ENCODE results near the gene C11orf16. TPM values are rescaled to one million over a fixed set of nuclear protein-coding genes. Genes with fewer than 3 reads are reported as not detected.

The C11orf16 gene
- total RNA-seq, 4 donors from 2014 or later, result 1.5 TPM; not detected in 3

GRCh38 chr11:8934742-8935488 is 2.2 kb upstream of the C11orf16 start:
- H3K9me3 ChIP-seq, result no peaks in the 10 kb centered on the region
- no peak overlapping the region for H3K4me3 ChIP-seq
- intact Hi-C loops (cut with DNase I; ENCODE audit: low total_unique reads), result no loop called here
- TF ChIP-seq CTCF (IDR thresholded peaks at IDR 0.05), result no peak
- TF ChIP-seq POLR2A (IDR thresholded peaks at IDR 0.05), result no peak
- H3K27me3 ChIP-seq, result no peaks in the 10 kb centered on the region
- no peak for DNase-seq
- H3K27ac ChIP-seq, result no peak overlapping the region
- no peaks in the 10 kb centered on the region for H3K4me1 ChIP-seq
- no peaks in the 10 kb centered on the region for H3K36me3 ChIP-seq

DNA sequence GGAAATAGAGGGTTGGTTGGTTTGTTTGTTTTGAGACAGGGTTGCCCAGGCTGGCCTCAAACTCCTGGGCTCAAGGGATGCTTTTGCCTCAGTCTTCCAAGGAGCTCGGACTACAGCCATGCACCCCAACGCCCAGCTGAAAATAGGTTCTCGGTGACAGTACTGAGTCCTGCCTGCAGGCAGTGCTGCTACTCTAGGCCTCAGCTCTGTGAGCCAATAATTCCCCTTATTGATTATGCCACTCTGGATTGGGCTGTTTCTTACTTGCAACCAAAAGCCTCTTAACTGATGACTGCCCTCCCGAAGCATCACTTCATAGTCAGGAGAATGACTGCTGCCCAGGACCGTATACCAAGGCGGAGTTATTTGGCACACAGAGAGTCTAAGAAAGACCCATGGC is 1.2 kb upstream of the C11orf16 start:
- Histone ChIP-seq H3K27me3 (no peaks in the 10 kb centered on the region), H3K4me1 (no peaks in the 10 kb centered on the region), H3K36me3 (no peaks in the 10 kb centered on the region), H3K27ac (no peak overlapping the region), H3K9me3 (no peaks in the 10 kb centered on the region), H3K4me3 (no peak overlapping the region)
- TF ChIP-seq POLR2A (IDR thresholded peaks at IDR 0.05) (no peak), CTCF (IDR thresholded peaks at IDR 0.05) (no peak)
- no peak for DNase-seq
- intact Hi-C loops (cut with DNase I; ENCODE audit: low total_unique reads), result no loop called here

DNA sequence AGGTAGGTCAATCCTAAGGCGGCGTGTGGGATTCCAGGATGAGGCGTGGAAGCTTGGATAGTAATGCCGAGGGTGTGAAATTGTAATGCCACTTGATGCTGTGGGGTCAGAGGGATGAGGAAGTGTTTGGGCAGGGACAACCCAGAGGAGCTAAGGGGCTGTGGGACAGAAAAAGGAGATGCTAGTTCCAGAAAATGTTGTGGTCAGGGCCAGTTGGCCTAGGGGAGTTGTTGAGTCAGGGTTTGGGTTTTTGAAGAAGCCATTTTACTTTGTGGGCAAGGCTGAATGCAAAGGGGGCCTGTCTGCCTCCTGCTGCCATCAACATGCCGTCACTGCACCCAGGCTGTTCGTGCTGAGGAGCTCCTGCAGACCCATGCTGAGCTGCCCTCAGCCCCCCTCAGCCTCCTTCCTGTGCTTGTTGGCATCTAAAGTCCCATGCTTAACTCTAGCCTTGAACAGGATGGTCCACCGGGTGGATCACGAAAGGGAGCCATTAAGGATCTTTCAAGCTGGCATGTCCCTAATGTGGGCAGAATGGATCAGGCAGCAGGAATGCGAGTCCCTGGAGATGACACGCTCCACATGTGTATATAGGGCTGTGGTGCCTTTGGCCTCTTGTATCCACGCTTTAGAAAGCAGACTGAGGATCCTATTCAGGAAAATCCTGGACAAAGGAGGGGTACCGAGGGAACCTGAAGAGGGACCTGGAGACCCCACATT is 2.1 kb downstream of the C11orf16 start:
- no peak overlapping the region for H3K4me3 ChIP-seq
- H3K36me3 ChIP-seq, result no peaks in the 10 kb centered on the region
- intact Hi-C loops (cut with DNase I; ENCODE audit: low total_unique reads), result no loop called here
- H3K9me3 ChIP-seq, result no peaks in the 10 kb centered on the region
- H3K4me1 ChIP-seq, result no peaks in the 10 kb centered on the region
- no peak overlapping the region for H3K27ac ChIP-seq
- no peaks in the 10 kb centered on the region for H3K27me3 ChIP-seq
- no peak for DNase-seq
- TF ChIP-seq CTCF (IDR thresholded peaks at IDR 0.05), result no peak
- no peak for TF ChIP-seq POLR2A (IDR thresholded peaks at IDR 0.05)

GRCh38 chr11:8928981-8929615 is 3.6 kb downstream of the C11orf16 start:
- Histone ChIP-seq H3K36me3 (no peaks in the 10 kb centered on the region), H3K27ac (no peak overlapping the region), H3K9me3 (no peaks in the 10 kb centered on the region), H3K27me3 (no peaks in the 10 kb centered on the region), H3K4me1 (no peaks in the 10 kb centered on the region), H3K4me3 (no peak overlapping the region)
- intact Hi-C loops (cut with DNase I; ENCODE audit: low total_unique reads), result no loop called here
- no peak for DNase-seq
- TF ChIP-seq CTCF (IDR thresholded peaks at IDR 0.05), result no peak
- TF ChIP-seq POLR2A (IDR thresholded peaks at IDR 0.05), result no peak

DNA sequence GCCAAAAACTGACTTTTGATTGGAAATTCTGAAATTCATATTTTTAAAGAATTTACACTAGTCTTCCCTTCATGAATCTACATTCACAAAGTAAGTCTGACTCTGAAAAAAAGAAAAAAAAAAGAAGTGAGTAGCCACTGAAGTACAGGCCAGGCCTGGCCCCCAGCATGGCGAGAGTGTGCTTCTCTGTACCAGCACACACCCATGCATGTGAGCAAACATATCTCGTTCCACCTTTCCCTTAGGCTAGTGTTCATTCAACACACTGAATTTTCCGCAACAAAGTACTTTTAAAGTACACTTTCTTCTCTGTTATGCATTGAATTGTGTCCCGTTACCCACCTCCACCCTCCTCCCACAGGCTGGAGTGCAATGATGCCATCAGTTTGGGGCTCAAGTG is 4.5 kb downstream of the C11orf16 start:
- Histone ChIP-seq H3K4me3 (no peak overlapping the region), H3K4me1 (no peaks in the 10 kb centered on the region), H3K9me3 (no peaks in the 10 kb centered on the region), H3K27ac (no peak overlapping the region), H3K27me3 (no peaks in the 10 kb centered on the region), H3K36me3 (no peaks in the 10 kb centered on the region)
- intact Hi-C loops (cut with DNase I; ENCODE audit: low total_unique reads), result no loop called here
- no peak for DNase-seq
- TF ChIP-seq CTCF (IDR thresholded peaks at IDR 0.05) (no peak), POLR2A (IDR thresholded peaks at IDR 0.05) (no peak)
